CD4-positive, alpha-beta T cell (primary cell): Measurements from ENCODE around the gene HTR6. TPM values are rescaled to one million over a fixed set of nuclear protein-coding genes. Genes with fewer than 3 reads are reported as not detected.

Experiments used
- ATAC-seq: fragments of 200-7000 bp; cut with Tn5 transposase; one replicate; pipeline ENCODE4 v1.10.0; 2022; ENCODE audit warnings: mild to moderate bottlenecking; ENCODE audit not compliant: poor library complexity
- CTCF ChIA-PET: fragments of 350-600 bp; sonication (Branson Sonifier 250); formaldehyde crosslinking; loops from one replicate; lab custom pipeline; 2021; ENCODE audit warnings: antibody characterized with exemption, inconsistent platforms; lab: Charles Lee
- POLR2A ChIA-PET: fragments of 350-600 bp; sonication (Branson Sonifier 250); formaldehyde crosslinking; loops from one replicate; lab custom pipeline; 2021; ENCODE audit warnings: antibody characterized with exemption, inconsistent platforms; lab: Charles Lee
- DNase-seq, 14 experiments: peaks; one replicate each; pipeline ENCODE4 v3.0.0-alpha.2; 2013 to 2020; ENCODE audit warnings: mixed read lengths in 2 of 14
- H3K27ac ChIP-seq, 2 donors: one replicate each; pipeline versions ENCODE4 v1.5.1 to v1.7.0; 2013; ENCODE audit warnings: low read length in 2 of 2, low read depth in 1 of 2, mild to moderate bottlenecking in 1 of 2
- H3K27me3 ChIP-seq, 2 experiments: 1 replicate in 1 of 2; 2 replicates in 1 of 2; pipeline versions ENCODE4 v1.6.1 to v1.7.0; 2013; ENCODE audit warnings: low read length in 2 of 2, control low read depth in 1 of 2, mild to moderate bottlenecking in 1 of 2, moderate library complexity in 1 of 2; ENCODE audit not compliant: insufficient read depth in 2 of 2, control insufficient read depth in 1 of 2
- H3K36me3 ChIP-seq: one replicate; pipeline ENCODE4 v1.6.1; 2013; ENCODE audit warnings: low read length, control low read depth; ENCODE audit not compliant: insufficient read depth
- H3K4me1 ChIP-seq: one replicate; pipeline ENCODE4 v1.6.1; 2013; ENCODE audit warnings: low read length, control low read depth; ENCODE audit not compliant: insufficient read depth
- H3K4me3 ChIP-seq: one replicate; pipeline ENCODE4 v1.5.1; 2013; ENCODE audit warnings: mild to moderate bottlenecking, low read length, moderate library complexity
- H3K9me3 ChIP-seq, 2 experiments: 1 replicate in 1 of 2; 2 replicates in 1 of 2; pipeline versions ENCODE4 v1.6.1 to v1.7.0; 2013; ENCODE audit warnings: low read length in 2 of 2, mild to moderate bottlenecking in 2 of 2, control low read depth in 1 of 2, moderate library complexity in 1 of 2; ENCODE audit not compliant: control insufficient read depth in 1 of 2, insufficient read depth in 1 of 2
- H3K27ac Mint-ChIP-seq: one replicate; pipeline ENCODE4 v1.8.0; 2020; ENCODE audit warnings: mixed read lengths
- H3K27me3 Mint-ChIP-seq: one replicate; pipeline ENCODE4 v1.8.0; 2021; ENCODE audit warnings: mixed read lengths
- H3K36me3 Mint-ChIP-seq: one replicate; pipeline ENCODE4 v1.8.0; 2021; ENCODE audit warnings: low read depth, mixed read lengths
- H3K4me1 Mint-ChIP-seq: one replicate; pipeline ENCODE4 v1.8.0; 2021; ENCODE audit warnings: low read depth, mixed read lengths
- H3K4me3 Mint-ChIP-seq: one replicate; pipeline ENCODE4 v1.8.0; 2020; ENCODE audit warnings: mild to moderate bottlenecking, mixed read lengths
- H3K9me3 Mint-ChIP-seq: one replicate; pipeline ENCODE4 v1.8.0; 2020; ENCODE audit warnings: mixed read lengths
- CTCF ChIP-seq: fragments of 200-600 bp; IDR thresholded peaks from one replicate; pipeline ENCODE4 v1.8.0; 2022; ENCODE audit warnings: antibody characterized with exemption, mild to moderate bottlenecking
- intact Hi-C, 2 experiments: fragments of 100-400 bp; cut with DNase I in 1 of 2; cut with micrococcal nuclease in 1 of 2; formaldehyde crosslinking; loops; one replicate each; pipeline versions ENCODE4 v1.15.1 to v1.9.0; 2023 to 2025; cut with DNase I, micrococcal nuclease
- total RNA-seq, 174 experiments: library from RNA in 2 of 174; stranded (reverse) in 2 of 174; gene quantifications; one replicate each; pipeline ENCODE4 v1.2.3 and lab custom pipeline; 2021 to 2026

HTR6 gene
- total RNA-seq, 2 experiments from 2014 or later = 2.1 to 2.2 TPM

GRCh38 chr1:19723874-19724273, 59.2 kb downstream of the HTR6 start:
- Mint-ChIP-seq H3K27me3 (no peaks in the 10 kb centered on the region), H3K9me3 (no peaks in the 10 kb centered on the region), H3K27ac (no peak overlapping the region), H3K4me3 (no peak overlapping the region), H3K36me3 (peaks cover 56% of the 10 kb centered on the region), H3K4me1 (no peaks in the 10 kb centered on the region)
- intact Hi-C loops = no loop called here
- CTCF ChIA-PET = no interaction called here
- H3K4me3 ChIP-seq = no peak overlapping the region
- H3K9me3 ChIP-seq = no peaks in the 10 kb centered on the region
- H3K36me3 ChIP-seq = peaks cover 34% of the 10 kb centered on the region
- DNase-seq (no peak), ATAC-seq (no peak)
- H3K27ac ChIP-seq = no peak overlapping the region
- POLR2A ChIA-PET = no interaction called here
- no peaks in the 10 kb centered on the region for H3K27me3 ChIP-seq
- H3K4me1 ChIP-seq = no peaks in the 10 kb centered on the region
- TF ChIP-seq CTCF = no peak

GRCh38 chr1:19725606-19726005, 60.9 kb downstream of the HTR6 start:
- H3K4me1 ChIP-seq = no peaks in the 10 kb centered on the region
- ATAC-seq (no peak), DNase-seq (no peak)
- POLR2A ChIA-PET = no interaction called here
- TF ChIP-seq CTCF = no peak
- Mint-ChIP-seq H3K36me3 (peaks cover 60% of the 10 kb centered on the region), H3K4me3 (no peak overlapping the region), H3K9me3 (no peaks in the 10 kb centered on the region), H3K4me1 (no peaks in the 10 kb centered on the region), H3K27me3 (no peaks in the 10 kb centered on the region), H3K27ac (no peak overlapping the region)
- no peaks in the 10 kb centered on the region for H3K27me3 ChIP-seq
- intact Hi-C loops = no loop called here
- no peak overlapping the region for H3K4me3 ChIP-seq
- CTCF ChIA-PET = no interaction called here
- peaks cover 37% of the 10 kb centered on the region for H3K36me3 ChIP-seq
- peaks cover 4 to 5% of the 10 kb centered on the region in 2 experiments for H3K9me3 ChIP-seq
- H3K27ac ChIP-seq = no peak overlapping the region

GRCh38 chr1:19728413-19729145, 63.9 kb downstream of the HTR6 start:
- H3K4me3 Mint-ChIP-seq = no peak overlapping the region
- H3K4me3 ChIP-seq = no peak overlapping the region
- DNase-seq (no peak), ATAC-seq (no peak)
- peaks cover 69% of the 10 kb centered on the region for H3K36me3 Mint-ChIP-seq
- H3K4me1 ChIP-seq = no peaks in the 10 kb centered on the region
- TF ChIP-seq CTCF = no peak
- no peaks in the 10 kb centered on the region for H3K4me1 Mint-ChIP-seq
- peaks cover 4 to 10% of the 10 kb centered on the region in 2 experiments for H3K9me3 ChIP-seq
- CTCF ChIA-PET = interaction anchor here (1.4 kb wide), 1 partner anchor 13 kb away, joined by 3 read pairs; no protein-coding TSS in a partner anchor
- H3K36me3 ChIP-seq = peaks cover 52% of the 10 kb centered on the region
- no peaks in the 10 kb centered on the region for H3K27me3 ChIP-seq
- H3K9me3 Mint-ChIP-seq = peaks cover 3% of the 10 kb centered on the region
- H3K27ac Mint-ChIP-seq = no peak overlapping the region
- POLR2A ChIA-PET = no interaction called here
- H3K27ac ChIP-seq = no peak overlapping the region
- intact Hi-C loops = no loop called here
- H3K27me3 Mint-ChIP-seq = no peaks in the 10 kb centered on the region
